H1 (cell line): ENCODE data around the gene FABP6. TPM values are rescaled to one million over a fixed set of nuclear protein-coding genes. Genes with fewer than 3 reads are reported as not detected.

Experiments used
- CTCF ChIA-PET: fragments of 300-600 bp; sonication (Branson Sonifier 250); formaldehyde crosslinking; loops from one replicate; lab custom pipeline; 2021; ENCODE audit not compliant: partially characterized antibody; lab: Charles Lee
- POLR2A ChIA-PET: fragments of 300-600 bp; sonication (Branson Sonifier 250); formaldehyde crosslinking; loops from one replicate; lab custom pipeline; 2021; ENCODE audit warnings: inconsistent platforms; ENCODE audit not compliant: partially characterized antibody; lab: Charles Lee
- DNase-seq, 2 experiments: peaks; one replicate each; pipeline versions ENCODE4 v3.0.0 to v3.0.0-alpha.2; 2010 to 2022; ENCODE audit warnings: low spot score in 2 of 2, low read depth in 1 of 2, mixed read lengths in 1 of 2
- FAIRE-seq: peaks from 2 replicates; lab custom pipeline; 2011; peaks lifted over from hg19 to GRCh38; lab: Jason Lieb, UNC
- H2AFZ ChIP-seq: 2 replicates; pipeline ENCODE4 v1.8.1; 2012; ENCODE audit warnings: low read length, inconsistent platforms
- H2AK5ac ChIP-seq: 2 replicates; pipeline ENCODE4 v1.6.1; 2013; ENCODE audit warnings: low read depth, low read length
- H2BK120ac ChIP-seq: replicated peaks from 2 replicates; pipeline ENCODE3; 2013; ENCODE audit warnings: low read depth, low read length, inconsistent platforms
- H2BK12ac ChIP-seq: 2 replicates; pipeline ENCODE4 v1.6.1; 2013; ENCODE audit warnings: low read depth, low read length
- H2BK15ac ChIP-seq: 2 replicates; pipeline ENCODE4 v1.6.1; 2013; ENCODE audit warnings: low read length
- H2BK20ac ChIP-seq: 2 replicates; pipeline ENCODE4 v1.6.1; 2013; ENCODE audit warnings: low read length
- H2BK5ac ChIP-seq: 2 replicates; pipeline ENCODE4 v1.6.1; 2013; ENCODE audit warnings: low read depth, low read length
- H3K14ac ChIP-seq: 2 replicates; pipeline ENCODE4 v1.6.1; 2013; ENCODE audit warnings: inconsistent platforms; ENCODE audit not compliant: insufficient read length
- H3K18ac ChIP-seq: 2 replicates; pipeline ENCODE4 v1.6.1; 2013; ENCODE audit warnings: low read length; ENCODE audit errors: extremely low read depth
- H3K23ac ChIP-seq: 2 replicates; pipeline ENCODE4 v1.6.1; 2013; ENCODE audit warnings: inconsistent platforms; ENCODE audit not compliant: insufficient read length
- H3K23me2 ChIP-seq: 2 replicates; pipeline ENCODE4 v1.6.1; 2013; ENCODE audit warnings: low read depth, low read length
- H3K27ac ChIP-seq: 2 replicates; pipeline ENCODE4 v1.6.1; 2011; ENCODE audit warnings: low read depth, low read length, inconsistent platforms
- H3K27me3 ChIP-seq, 4 experiments: replicated peaks in 1 of 4; 1 replicate in 1 of 4; 2 replicates in 3 of 4; pipeline versions ENCODE4 v1.6.1 to v1.8.1; 2011 to 2013; ENCODE audit warnings: low read length in 3 of 4, mild to moderate bottlenecking in 3 of 4, inconsistent platforms in 2 of 4, mixed read lengths in 2 of 4, moderate library complexity in 1 of 4; ENCODE audit not compliant: control insufficient read depth in 3 of 4, insufficient read depth in 3 of 4; ENCODE audit errors: extremely low read depth in 1 of 4
- H3K36me3 ChIP-seq, 4 experiments: 2 replicates each; pipeline versions ENCODE4 v1.6.1 to v1.8.1; 2011 to 2013; ENCODE audit warnings: mild to moderate bottlenecking in 4 of 4, low read length in 3 of 4, moderate library complexity in 2 of 4, control low read depth in 1 of 4, inconsistent platforms in 1 of 4; ENCODE audit not compliant: insufficient read depth in 4 of 4, control insufficient read depth in 2 of 4
- H3K4ac ChIP-seq: replicated peaks from 2 replicates; pipeline ENCODE3; 2013; ENCODE audit warnings: low read length, low read depth, mixed read lengths, inconsistent platforms; ENCODE audit not compliant: insufficient read length
- H3K4me1 ChIP-seq, 4 experiments: replicated peaks in 1 of 4; 1 replicate in 1 of 4; 2 replicates in 3 of 4; pipeline versions ENCODE4 v1.6.1 to v1.8.1; 2011 to 2013; ENCODE audit warnings: low read length in 3 of 4, inconsistent platforms in 2 of 4, mixed read lengths in 1 of 4; ENCODE audit not compliant: insufficient read depth in 4 of 4, control insufficient read depth in 3 of 4
- H3K4me2 ChIP-seq, 2 experiments: 2 replicates each; pipeline versions ENCODE4 v1.6.1 to v1.8.1; 2011 to 2013; ENCODE audit warnings: low read depth in 2 of 2, low read length in 2 of 2, control low read depth in 1 of 2, inconsistent platforms in 1 of 2, mild to moderate bottlenecking in 1 of 2; ENCODE audit not compliant: insufficient read depth in 1 of 2
- H3K4me3 ChIP-seq, 4 experiments: fragments of 200-600, 300-600 bp in 1 of 4; sonication (generic), shearing (Covaris generic), sonication (Bioruptor Twin) in 1 of 4; 2 replicates each; pipeline versions ENCODE4 v1.5.1 to v1.8.1; 2011 to 2016; ENCODE audit warnings: low read length in 4 of 4, low read depth in 3 of 4, control low read depth in 2 of 4, inconsistent platforms in 2 of 4, mild to moderate bottlenecking in 2 of 4, mixed read lengths in 1 of 4, moderate library complexity in 1 of 4; ENCODE audit not compliant: insufficient read depth in 2 of 4; ENCODE audit errors: extremely low read depth in 1 of 4
- H3K56ac ChIP-seq: replicated peaks from 2 replicates; pipeline ENCODE3; 2013; ENCODE audit warnings: low read depth, mild to moderate bottlenecking, mixed read lengths, low read length, inconsistent platforms; ENCODE audit not compliant: insufficient read length
- H3K79me1 ChIP-seq: 2 replicates; pipeline ENCODE4 v1.6.1; 2013; ENCODE audit warnings: low read depth, low read length, control low read depth
- H3K79me2 ChIP-seq, 2 experiments: 2 replicates each; pipeline versions ENCODE4 v1.6.1 to v1.8.1; 2012 to 2013; ENCODE audit warnings: low read length in 2 of 2, mild to moderate bottlenecking in 2 of 2, inconsistent platforms in 1 of 2; ENCODE audit not compliant: insufficient read depth in 2 of 2, control insufficient read depth in 1 of 2
- H3K9ac ChIP-seq, 4 experiments: replicated peaks in 1 of 4; 1 replicate in 1 of 4; 2 replicates in 3 of 4; pipeline versions ENCODE4 v1.6.1 to v1.8.1; 2011 to 2013; ENCODE audit warnings: low read depth in 3 of 4, low read length in 3 of 4, control low read depth in 2 of 4, mild to moderate bottlenecking in 2 of 4, moderate library complexity in 2 of 4, inconsistent platforms in 1 of 4; ENCODE audit errors: extremely low read depth in 1 of 4
- H3K9me3 ChIP-seq, 2 experiments: 2 replicates each; pipeline versions ENCODE4 v1.6.1 to v1.8.1; 2012 to 2013; ENCODE audit warnings: mild to moderate bottlenecking in 2 of 2, moderate library complexity in 2 of 2, control low read depth in 1 of 2, inconsistent platforms in 1 of 2, low read depth in 1 of 2, low read length in 1 of 2, mixed read lengths in 1 of 2; ENCODE audit not compliant: insufficient read depth in 2 of 2
- H4K20me1 ChIP-seq, 2 experiments: replicated peaks in 1 of 2; 2 replicates each; pipeline versions ENCODE3 to v1.8.1; 2011 to 2013; ENCODE audit warnings: inconsistent platforms in 2 of 2, low read length in 2 of 2, mild to moderate bottlenecking in 1 of 2; ENCODE audit not compliant: insufficient read depth in 2 of 2, control insufficient read depth in 1 of 2
- H4K5ac ChIP-seq: 2 replicates; pipeline ENCODE4 v1.6.1; 2013; ENCODE audit warnings: low read length, low read depth, mixed read lengths, inconsistent platforms; ENCODE audit not compliant: insufficient read length
- H4K8ac ChIP-seq: 2 replicates; pipeline ENCODE4 v1.8.0; 2013; ENCODE audit warnings: mild to moderate bottlenecking, moderate library complexity, low read length, inconsistent platforms; ENCODE audit not compliant: insufficient read depth; ENCODE audit errors: extremely low read depth
- H4K91ac ChIP-seq: replicated peaks from 2 replicates; pipeline ENCODE3; 2013; ENCODE audit warnings: low read length, mixed read lengths, inconsistent platforms; ENCODE audit not compliant: insufficient read length
- CBX8 ChIP-seq: fragments of 300-800, 300-1000 bp; sonication (generic); IDR thresholded peaks from 2 replicates; pipeline ENCODE4 v1.7.1; 2016; ENCODE audit warnings: low read depth, low read length, borderline replicate concordance
- CEBPB ChIP-seq: IDR thresholded peaks from 2 replicates; pipeline ENCODE4 v1.6.1; 2012; ENCODE audit warnings: low read depth, low read length
- EP300 ChIP-seq, 2 experiments: IDR thresholded peaks; 1 replicate in 1 of 2; 2 replicates in 1 of 2; pipeline ENCODE4 v1.6.1; 2011 to 2012; ENCODE audit warnings: low read depth in 2 of 2, low read length in 2 of 2, mild to moderate bottlenecking in 2 of 2, borderline replicate concordance in 1 of 2, inconsistent platforms in 1 of 2, moderate library complexity in 1 of 2
- EZH2 ChIP-seq: fragments of 200-600 bp; sonication (generic); IDR thresholded peaks from 2 replicates; pipeline ENCODE4 v1.7.1; 2012; ENCODE audit warnings: low read depth, mild to moderate bottlenecking, moderate library complexity, low read length, inconsistent platforms; ENCODE audit not compliant: severe bottlenecking
- HDAC2 ChIP-seq, 2 experiments: fragments of 300-600 bp in 1 of 2; sonication (generic) in 1 of 2; IDR thresholded peaks; 2 replicates each; pipeline ENCODE4 v1.6.1; 2011 to 2012; ENCODE audit warnings: low read depth in 2 of 2, low read length in 2 of 2, mild to moderate bottlenecking in 2 of 2, moderate library complexity in 2 of 2, borderline replicate concordance in 1 of 2, inconsistent platforms in 1 of 2
- NANOG ChIP-seq: IDR thresholded peaks from 2 replicates; pipeline ENCODE4 v1.6.1; 2011; ENCODE audit warnings: low read length, low read depth, mild to moderate bottlenecking, inconsistent platforms; ENCODE audit not compliant: insufficient read depth, poor library complexity, severe bottlenecking
- POLR2AphosphoS5 ChIP-seq: IDR thresholded peaks from 2 replicates; pipeline ENCODE4 v1.6.1; 2011; ENCODE audit warnings: low read depth, low read length
- RBBP5 ChIP-seq: IDR thresholded peaks from 2 replicates; pipeline ENCODE4 v1.7.1; 2012; ENCODE audit warnings: low read depth, mild to moderate bottlenecking, inconsistent platforms, low read length, moderate library complexity, borderline replicate concordance
- SP2 ChIP-seq: IDR thresholded peaks from 2 replicates; pipeline ENCODE4 v1.6.1; 2012; ENCODE audit warnings: mild to moderate bottlenecking, low read length, inconsistent platforms
- ZNF274 ChIP-seq: IDR thresholded peaks from 2 replicates; pipeline ENCODE4 v1.7.0; 2012; ENCODE audit warnings: low read length, borderline replicate concordance; ENCODE audit errors: extremely low read depth
- WGBS, 2 experiments: shearing (Covaris generic) in 1 of 2; methylation state at CpG; one replicate each; pipeline versions ENCODE4 v1.1.6 to v1.1.7; 2013 to 2015; ENCODE audit warnings: low lambda C conversion rate in 2 of 2, mixed read lengths in 2 of 2, inconsistent platforms in 1 of 2, low coverage in 1 of 2, missing lambda C conversion rate in 1 of 2; ENCODE audit not compliant: insufficient replicate concordance in 2 of 2, insufficient coverage in 1 of 2, insufficient read length in 1 of 2; ENCODE audit errors: extremely low coverage in 1 of 2, missing lambda C conversion rate in 1 of 2; 5-methylcytosine and 5-hydroxymethylcytosine counted together
- polyA plus RNA-seq, 7 experiments: library from polyadenylated mRNA; depleted of rRNA in 3 of 7; stranded (reverse) in 5 of 7; unstranded in 2 of 7; fragments of >200 nt in 5 of 7; fragments of 200-250 nt in 2 of 7; gene quantifications; 1 replicate in 5 of 7; 2 replicates in 1 of 7; 4 replicates in 1 of 7; pipeline versions ENCODE4 v1.2.1 to v1.2.3, GENCODE V29; 2011 to 2013; ENCODE audit warnings: missing spikeins in 2 of 7, mixed read lengths in 2 of 7
- total RNA-seq: library from RNA; stranded (reverse); fragmentation: NEBNext Ultra II Directional; extraction: Animal tissue kit (Norgen Biotek cat#: 25700); gene quantifications from 2 replicates; pipeline ENCODE4 v1.2.1, GENCODE V29; 2021

FABP6 gene
- total and polyA plus RNA-seq, 2 of the 8 experiments (the other 6 are each of a cell fraction or from before 2014, with no cell fraction given) = 4.8 to 6.1 TPM

GRCh38 chr5:160253441-160253840 is 24.1 kb downstream of the FABP6 start:
- Histone ChIP-seq H3K23me2 (no peaks in the 10 kb centered on the region), H3K4me1 (no peaks in the 10 kb centered on the region), H2BK12ac (no peak overlapping the region), H2AFZ (no peak overlapping the region), H3K23ac (no peak overlapping the region), H4K20me1 (no peaks in the 10 kb centered on the region), H3K9ac (no peak overlapping the region), H3K36me3 (peaks cover 15 to 46% (median 33%) of the 10 kb centered on the region in 4 experiments; a peak in 6 of 8 replicates), H4K5ac (no peak overlapping the region), H2BK120ac (no peak overlapping the region), H3K4me3 (no peak overlapping the region), H3K27ac (no peak overlapping the region), H3K9me3 (no peaks in the 10 kb centered on the region), H2BK5ac (no peak overlapping the region; the same call in 1 of the 2 replicates), H2BK15ac (no peak overlapping the region), H3K79me2 (no peaks in the 10 kb centered on the region), H3K18ac (no peak overlapping the region), H3K56ac (no peak overlapping the region), H3K4ac (no peak overlapping the region), H4K8ac (no peak overlapping the region; the same call in 1 of the 2 replicates), H3K27me3 (no peaks in the 10 kb centered on the region), H4K91ac (no peak overlapping the region), H3K4me2 (no peak overlapping the region), H3K14ac (no peak overlapping the region), H2AK5ac (no peak overlapping the region), H2BK20ac (no peak overlapping the region), H3K79me1 (no peaks in the 10 kb centered on the region)
- FAIRE-seq (no peak), DNase-seq (no peak)
- CTCF ChIA-PET = interaction anchor here (27.2 to 29.3 kb wide), 2 partner anchors 4 to 10 kb away, joined by 362 read pairs; no protein-coding TSS in a partner anchor
- WGBS, 2 experiments = 93% methylated on average over 16 of the region's 17 CpGs; no CpG with 5 or more reads in 1 of the 2 experiments
- POLR2A ChIA-PET = interaction anchor here (0.7 to 1.8 kb wide), 3 partner anchors 8 to 118 kb away, joined by 3 to 6 read pairs (median 3); no protein-coding TSS in a partner anchor
- TF ChIP-seq CBX8 = no peak
- TF ChIP-seq HDAC2 (IDR thresholded peaks at IDR 0.05; ENCODE audit: borderline replicate concordance in 1 of 2, low read depth in 2 of 2, low read length in 2 of 2) = no peak
- no peak for TF ChIP-seq RBBP5
- TF ChIP-seq CEBPB = no peak
- no peak for TF ChIP-seq EZH2
- TF ChIP-seq EP300 (IDR thresholded peaks at IDR 0.05; ENCODE audit: borderline replicate concordance in 1 of 2, low read depth in 2 of 2, low read length in 2 of 2) = no peak
- TF ChIP-seq ZNF274 = no peak
- no peak for TF ChIP-seq SP2
- TF ChIP-seq NANOG = no peak
- TF ChIP-seq POLR2AphosphoS5 = no peak
